Activated CD8-positive, alpha-beta T cell treated with anti-CD3 and anti-CD28 coated beads for 36 hours (primary cell): Measurements from ENCODE around the gene FOLH1. TPM values are rescaled to one million over a fixed set of nuclear protein-coding genes. Genes with fewer than 3 reads are reported as not detected.
"Not testable (repeated sequence)": the region's sequence is repeated elsewhere in the genome, so short reads cannot be mapped to it uniquely, and the experiment has no call there.

Source experiments
- ATAC-seq: fragments of 200-7000 bp; cut with Tn5 transposase; one replicate; pipeline ENCODE4 v1.10.0; 2021; ENCODE audit warnings: mild to moderate bottlenecking, moderate library complexity
- CTCF ChIA-PET: fragments of 350-600 bp; sonication (Branson Sonifier 250); formaldehyde crosslinking; loops from one replicate; lab custom pipeline; 2021; ENCODE audit warnings: antibody characterized with exemption; lab: Charles Lee
- POLR2A ChIA-PET: fragments of 350-600 bp; sonication (Branson Sonifier 250); formaldehyde crosslinking; loops from one replicate; lab custom pipeline; 2021; ENCODE audit warnings: antibody characterized with exemption; lab: Charles Lee
- DNase-seq: peaks from one replicate; pipeline ENCODE4 v3.0.0-alpha.2; 2020
- H3K27ac Mint-ChIP-seq: one replicate; pipeline ENCODE4 v1.8.0; 2021; ENCODE audit warnings: mild to moderate bottlenecking, mixed read lengths
- H3K27me3 Mint-ChIP-seq: one replicate; pipeline ENCODE4 v1.8.0; 2021; ENCODE audit warnings: mixed read lengths
- H3K36me3 Mint-ChIP-seq: one replicate; pipeline ENCODE4 v1.8.0; 2021; ENCODE audit warnings: low read depth, mixed read lengths
- H3K4me1 Mint-ChIP-seq: one replicate; pipeline ENCODE4 v1.8.0; 2021; ENCODE audit warnings: low read depth, mixed read lengths
- H3K4me3 Mint-ChIP-seq: one replicate; pipeline ENCODE4 v1.8.0; 2021; ENCODE audit warnings: mild to moderate bottlenecking, moderate library complexity, mixed read lengths
- H3K9me3 Mint-ChIP-seq: one replicate; pipeline ENCODE4 v1.8.0; 2021; ENCODE audit warnings: mixed read lengths
- CTCF ChIP-seq: fragments of 200-600 bp; IDR thresholded peaks from one replicate; pipeline ENCODE4 v1.8.0; 2022; ENCODE audit warnings: antibody characterized with exemption, mild to moderate bottlenecking
- intact Hi-C: fragments of 100-400 bp; cut with micrococcal nuclease; formaldehyde crosslinking; loops from one replicate; pipeline ENCODE4 v1.10.0; 2022
- total RNA-seq, 2 experiments: library from RNA; stranded (reverse); gene quantifications; one replicate each; pipeline ENCODE4 v1.2.3, GENCODE V29; 2021

FOLH1 gene
- total RNA-seq, 2 experiments from 2014 or later = not detected

- H3K36me3 Mint-ChIP-seq, POLR2A ChIA-PET, H3K4me1 Mint-ChIP-seq, H3K9me3 Mint-ChIP-seq, CTCF ChIA-PET, DNase-seq, H3K27me3 Mint-ChIP-seq, ATAC-seq, H3K27ac Mint-ChIP-seq, H3K4me3 Mint-ChIP-seq, intact Hi-C loops: not testable (repeated sequence)
Observed at GRCh38 chr11:49185597-49185996, 22.8 kb downstream of the FOLH1 start.

GRCh38 chr11:49184756-49185155 is 23.6 kb downstream of the FOLH1 start:
- H3K9me3 Mint-ChIP-seq, H3K27me3 Mint-ChIP-seq, POLR2A ChIA-PET, H3K4me3 Mint-ChIP-seq, H3K4me1 Mint-ChIP-seq, H3K27ac Mint-ChIP-seq, H3K36me3 Mint-ChIP-seq, ATAC-seq, CTCF ChIA-PET, DNase-seq, intact Hi-C loops: not testable (repeated sequence)

GRCh38 chr11:49177936-49178335 is 30.5 kb downstream of the FOLH1 start:
- H3K27me3 Mint-ChIP-seq, H3K4me3 Mint-ChIP-seq, ATAC-seq, POLR2A ChIA-PET, H3K9me3 Mint-ChIP-seq, H3K27ac Mint-ChIP-seq, H3K36me3 Mint-ChIP-seq, H3K4me1 Mint-ChIP-seq, CTCF ChIA-PET, DNase-seq, intact Hi-C loops: not testable (repeated sequence)

GRCh38 chr11:49175378-49175777 is 33.0 kb downstream of the FOLH1 start:
- CTCF ChIA-PET, H3K27me3 Mint-ChIP-seq, DNase-seq, ATAC-seq, H3K4me1 Mint-ChIP-seq, H3K4me3 Mint-ChIP-seq, intact Hi-C loops, H3K9me3 Mint-ChIP-seq, POLR2A ChIA-PET, H3K27ac Mint-ChIP-seq, H3K36me3 Mint-ChIP-seq: not testable (repeated sequence)

GRCh38 chr11:49174691-49175366 is 33.6 kb downstream of the FOLH1 start:
- DNase-seq, intact Hi-C loops, H3K36me3 Mint-ChIP-seq, H3K4me3 Mint-ChIP-seq, H3K27me3 Mint-ChIP-seq, POLR2A ChIA-PET, H3K9me3 Mint-ChIP-seq, CTCF ChIA-PET, H3K27ac Mint-ChIP-seq, H3K4me1 Mint-ChIP-seq, ATAC-seq: not testable (repeated sequence)

- H3K27ac Mint-ChIP-seq, H3K27me3 Mint-ChIP-seq, DNase-seq, POLR2A ChIA-PET, H3K36me3 Mint-ChIP-seq, ATAC-seq, CTCF ChIA-PET, H3K4me3 Mint-ChIP-seq, H3K4me1 Mint-ChIP-seq, intact Hi-C loops, H3K9me3 Mint-ChIP-seq: not testable (repeated sequence)
Observed at GRCh38 chr11:49171613-49172012, 36.8 kb downstream of the FOLH1 start.

GRCh38 chr11:49169579-49169978 is 38.8 kb downstream of the FOLH1 start:
- ATAC-seq, DNase-seq, H3K36me3 Mint-ChIP-seq, H3K4me1 Mint-ChIP-seq, H3K27me3 Mint-ChIP-seq, H3K4me3 Mint-ChIP-seq, CTCF ChIA-PET, H3K9me3 Mint-ChIP-seq, intact Hi-C loops, H3K27ac Mint-ChIP-seq, POLR2A ChIA-PET: not testable (repeated sequence)

- intact Hi-C loops, H3K36me3 Mint-ChIP-seq, DNase-seq, ATAC-seq, CTCF ChIA-PET, H3K9me3 Mint-ChIP-seq, POLR2A ChIA-PET, H3K27me3 Mint-ChIP-seq, H3K4me3 Mint-ChIP-seq, H3K4me1 Mint-ChIP-seq, H3K27ac Mint-ChIP-seq: not testable (repeated sequence)
Observed at GRCh38 chr11:49168992-49169391, 39.4 kb downstream of the FOLH1 start.

- Mint-ChIP-seq H3K9me3 (no peaks in the 10 kb centered on the region), H3K36me3 (no peaks in the 10 kb centered on the region), H3K4me1 (no peaks in the 10 kb centered on the region), H3K27me3 (no peaks in the 10 kb centered on the region), H3K4me3 (no peak overlapping the region), H3K27ac (no peak overlapping the region)
- POLR2A ChIA-PET = no interaction called here
- intact Hi-C loops = no loop called here
- DNase-seq = no peak
- no peak for TF ChIP-seq CTCF
- CTCF ChIA-PET = no interaction called here
- no peak for ATAC-seq
Observed at GRCh38 chr11:49151211-49151610, 57.2 kb downstream of the FOLH1 start.

- POLR2A ChIA-PET, H3K4me1 Mint-ChIP-seq, H3K27me3 Mint-ChIP-seq, H3K27ac Mint-ChIP-seq, H3K9me3 Mint-ChIP-seq, H3K4me3 Mint-ChIP-seq, intact Hi-C loops, H3K36me3 Mint-ChIP-seq, CTCF ChIA-PET, DNase-seq, ATAC-seq: not testable (repeated sequence)
Observed at GRCh38 chr11:49102356-49102755, 106.0 kb downstream of the FOLH1 start.
